GM10266 (cell line): ENCODE data around the gene MAGI1.

ENCODE experiments used
- DNase-seq: peaks from one replicate; pipeline ENCODE4 v3.0.0; 2012; ENCODE audit errors: extremely low spot score
- TF ChIP-seq, protein P1 (sequence below): IDR thresholded peaks from 2 replicates; pipeline ENCODE4 v1.5.1; 2012; ENCODE audit warnings: mild to moderate bottlenecking, low read depth; ENCODE audit not compliant: control insufficient read depth, insufficient read depth; ENCODE audit errors: missing control alignments

Gene MAGI1

DNA sequence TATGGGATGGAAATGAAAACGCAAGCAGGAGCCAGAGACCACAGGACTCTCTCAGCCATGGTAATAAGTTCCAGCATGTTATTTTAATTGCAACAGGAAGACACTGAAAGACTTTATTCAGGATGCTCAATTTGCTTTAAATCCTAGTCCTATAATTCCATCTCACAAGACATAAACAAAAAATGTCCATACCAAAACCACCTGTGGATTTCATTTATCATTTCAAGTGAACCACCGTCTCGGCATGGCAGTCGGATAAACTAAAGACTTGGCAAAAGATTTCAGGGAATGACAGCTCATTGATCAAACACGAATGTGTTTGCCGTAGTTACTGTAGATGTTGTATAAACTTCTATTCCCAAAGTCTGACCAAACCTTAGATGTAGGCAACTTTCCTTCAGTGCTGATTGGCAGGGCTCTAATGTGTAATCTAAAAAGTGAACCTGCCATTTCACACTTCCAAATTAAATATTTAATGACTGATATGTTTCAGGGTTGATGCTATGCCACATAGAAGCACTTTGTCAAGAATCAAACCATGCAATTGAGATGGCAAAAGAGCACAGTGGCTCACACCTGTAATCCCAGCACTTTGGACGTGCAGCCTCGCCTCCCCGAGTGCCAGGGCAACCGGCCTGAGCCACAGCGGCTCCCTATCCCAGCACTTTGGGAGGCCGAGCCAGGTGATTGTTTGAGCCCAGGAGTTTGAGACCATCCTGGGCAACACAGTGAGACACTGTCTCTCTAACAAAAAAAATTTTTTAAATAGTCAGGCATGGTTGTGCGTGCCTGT lies 331.7 kb downstream of the MAGI1 start:
- DNase-seq: no peak
- TF ChIP-seq, protein P1, sequence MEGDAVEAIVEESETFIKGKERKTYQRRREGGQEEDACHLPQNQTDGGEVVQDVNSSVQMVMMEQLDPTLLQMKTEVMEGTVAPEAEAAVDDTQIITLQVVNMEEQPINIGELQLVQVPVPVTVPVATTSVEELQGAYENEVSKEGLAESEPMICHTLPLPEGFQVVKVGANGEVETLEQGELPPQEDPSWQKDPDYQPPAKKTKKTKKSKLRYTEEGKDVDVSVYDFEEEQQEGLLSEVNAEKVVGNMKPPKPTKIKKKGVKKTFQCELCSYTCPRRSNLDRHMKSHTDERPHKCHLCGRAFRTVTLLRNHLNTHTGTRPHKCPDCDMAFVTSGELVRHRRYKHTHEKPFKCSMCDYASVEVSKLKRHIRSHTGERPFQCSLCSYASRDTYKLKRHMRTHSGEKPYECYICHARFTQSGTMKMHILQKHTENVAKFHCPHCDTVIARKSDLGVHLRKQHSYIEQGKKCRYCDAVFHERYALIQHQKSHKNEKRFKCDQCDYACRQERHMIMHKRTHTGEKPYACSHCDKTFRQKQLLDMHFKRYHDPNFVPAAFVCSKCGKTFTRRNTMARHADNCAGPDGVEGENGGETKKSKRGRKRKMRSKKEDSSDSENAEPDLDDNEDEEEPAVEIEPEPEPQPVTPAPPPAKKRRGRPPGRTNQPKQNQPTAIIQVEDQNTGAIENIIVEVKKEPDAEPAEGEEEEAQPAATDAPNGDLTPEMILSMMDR: no peak

DNA sequence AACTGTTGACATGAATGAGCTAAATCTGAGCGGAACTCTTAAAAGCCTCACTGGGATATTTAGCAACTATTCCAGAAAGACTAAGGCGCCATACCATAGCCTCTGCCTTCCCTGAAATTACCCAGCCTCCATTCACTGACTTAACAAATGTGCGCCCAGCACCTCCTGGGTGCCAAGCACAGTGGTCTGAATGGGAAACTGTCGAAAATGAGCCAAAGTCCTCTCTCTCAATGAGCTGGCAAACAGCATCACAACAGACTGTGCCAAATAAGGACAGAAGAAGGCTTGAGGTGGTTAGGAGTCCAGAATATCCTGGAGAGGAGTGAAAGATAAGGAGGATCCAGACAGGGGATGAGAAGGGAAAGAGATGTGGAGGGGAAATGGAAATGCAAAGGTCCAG lies 332.4 kb downstream of the MAGI1 start:
- TF ChIP-seq, protein P1: no peak
- no peak for DNase-seq

DNA sequence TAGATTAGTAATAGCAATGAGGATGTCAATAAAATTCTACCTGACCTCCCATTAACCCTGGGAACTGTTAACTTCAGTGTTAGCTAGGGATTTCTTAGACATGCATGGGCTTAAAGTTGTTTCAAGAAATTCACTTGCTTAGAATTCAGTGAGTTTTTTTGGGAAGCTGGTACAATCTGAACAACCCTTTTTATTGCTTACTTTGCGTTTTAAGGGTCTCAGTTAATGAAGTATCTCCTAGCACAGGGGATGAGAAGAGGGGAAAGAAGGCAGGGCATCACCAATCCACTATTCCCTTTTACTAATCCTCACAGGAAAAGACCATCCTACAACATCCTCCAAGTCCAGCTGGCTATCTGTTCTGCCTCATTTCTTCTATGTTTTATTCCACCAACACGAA lies 334.9 kb downstream of the MAGI1 start:
- DNase-seq: no peak
- TF ChIP-seq, protein P1: no peak

DNA sequence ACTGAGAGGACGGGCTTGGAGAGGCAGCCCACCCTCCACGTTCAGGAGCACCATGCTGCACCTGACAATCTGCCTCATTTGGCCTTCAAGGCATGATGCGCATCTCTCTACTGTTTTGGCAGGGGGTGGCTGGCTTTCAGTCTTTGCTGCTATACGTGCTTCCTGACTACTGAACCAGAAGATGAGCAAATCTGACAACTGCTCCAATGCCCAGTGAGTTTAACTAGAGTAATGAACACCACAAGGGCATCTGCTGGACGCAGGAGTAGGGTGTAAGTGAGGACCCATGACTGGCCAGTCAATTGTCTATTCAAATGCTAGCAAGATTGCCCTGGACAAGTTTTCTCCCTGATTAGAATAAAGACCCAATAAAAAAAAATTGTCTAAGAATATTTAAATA lies 335.7 kb downstream of the MAGI1 start:
- no peak for DNase-seq
- TF ChIP-seq, protein P1: no peak

DNA sequence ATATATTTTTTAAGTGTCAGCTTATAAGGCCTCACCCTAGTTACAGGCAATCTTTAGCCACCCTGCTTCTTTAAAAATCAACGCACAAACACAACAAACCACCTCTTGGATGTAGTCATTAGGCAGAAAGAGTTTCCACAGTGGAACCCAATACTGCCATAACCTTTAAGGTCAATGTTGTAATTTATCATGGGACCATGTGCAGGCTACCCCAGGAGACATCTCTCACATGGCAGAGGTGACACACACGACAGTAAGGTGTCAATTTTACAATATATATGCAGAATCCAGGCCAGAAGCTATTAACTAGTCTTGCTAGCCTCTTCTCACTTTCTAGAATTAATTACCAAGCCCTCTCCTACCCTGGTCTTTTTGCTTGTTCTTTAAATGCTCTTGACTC lies 336.5 kb downstream of the MAGI1 start:
- TF ChIP-seq, protein P1: no peak
- no peak for DNase-seq

DNA sequence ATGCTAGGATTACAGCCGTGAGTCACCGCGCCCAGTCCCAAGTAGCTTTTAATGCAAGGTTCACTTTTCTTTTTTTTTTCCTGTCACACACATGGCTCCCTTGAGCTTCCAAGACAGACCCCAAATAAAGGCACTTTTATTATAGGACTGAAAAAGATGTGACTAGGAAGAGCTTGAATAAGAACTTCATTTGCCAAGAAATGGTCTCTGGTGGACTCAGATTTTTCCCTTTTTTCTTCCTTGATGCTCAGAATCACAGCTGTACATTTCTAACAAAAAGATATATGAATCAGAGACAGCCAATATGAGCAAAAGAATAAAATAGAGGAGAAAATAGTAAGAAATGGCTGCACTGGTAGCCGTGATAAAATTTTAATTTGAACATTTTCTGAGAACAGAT lies 337.2 kb downstream of the MAGI1 start:
- no peak for DNase-seq
- TF ChIP-seq, protein P1: no peak

DNA sequence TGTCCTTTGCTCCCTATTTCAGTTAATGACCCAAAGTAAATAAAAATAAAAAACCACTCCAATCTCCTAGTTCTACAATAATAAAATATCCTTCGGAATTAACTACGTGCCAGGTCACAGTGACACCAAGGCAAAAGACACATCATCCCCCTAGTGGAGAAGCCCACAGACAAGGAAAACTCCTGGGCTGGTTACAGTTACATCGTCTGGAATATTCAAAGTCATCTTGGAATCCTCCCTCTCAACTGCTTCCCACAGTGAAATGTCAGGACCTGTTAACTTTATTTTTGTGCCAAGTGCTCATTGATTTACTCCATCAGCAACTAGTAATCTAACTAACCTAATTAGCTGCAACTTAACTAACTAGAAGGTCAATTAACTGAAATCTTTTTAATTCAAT lies 349.3 kb downstream of the MAGI1 start:
- DNase-seq: no peak
- TF ChIP-seq, protein P1: no peak
